Measurements from ENCODE around the gene SH2D5. TPM values are rescaled to one million over a fixed set of nuclear protein-coding genes. Genes with fewer than 3 reads are reported as not detected.

Gene SH2D5
- total and polyA plus RNA-seq, 4 donors, result 0.37 to 0.93 (median 0.52) TPM; not detected in 1

GRCh38 chr1:20710469-20711284, 21.8 kb downstream of the SH2D5 start:
- H3K36me3 ChIP-seq (ENCODE audit: control insufficient read depth in 4 of 4, insufficient read depth in 4 of 4, low read length in 4 of 4), result no peaks in the 10 kb centered on the region
- H3K27me3 ChIP-seq (ENCODE audit: control insufficient read depth in 3 of 3, insufficient read depth in 3 of 3, low read length in 2 of 3), result no peaks in the 10 kb centered on the region
- ATAC-seq (ENCODE audit: insufficient read depth, low FRiP score) (no peak), DNase-seq (no peak)
- H3K4me1 ChIP-seq (ENCODE audit: control insufficient read depth in 5 of 5, insufficient read depth in 5 of 5, low read length in 5 of 5), result no peaks in the 10 kb centered on the region
- 70 to 73% methylated on average over 18 of the region's 18 CpGs for WGBS, 2 donors
- no peak overlapping the region for H3K9ac ChIP-seq (ENCODE audit: insufficient read depth in 1 of 2, low read length in 2 of 2)
- no peak overlapping the region for H3K27ac ChIP-seq (ENCODE audit: low read depth in 1 of 2, low read length in 1 of 2)
- TF ChIP-seq, protein P1, sequence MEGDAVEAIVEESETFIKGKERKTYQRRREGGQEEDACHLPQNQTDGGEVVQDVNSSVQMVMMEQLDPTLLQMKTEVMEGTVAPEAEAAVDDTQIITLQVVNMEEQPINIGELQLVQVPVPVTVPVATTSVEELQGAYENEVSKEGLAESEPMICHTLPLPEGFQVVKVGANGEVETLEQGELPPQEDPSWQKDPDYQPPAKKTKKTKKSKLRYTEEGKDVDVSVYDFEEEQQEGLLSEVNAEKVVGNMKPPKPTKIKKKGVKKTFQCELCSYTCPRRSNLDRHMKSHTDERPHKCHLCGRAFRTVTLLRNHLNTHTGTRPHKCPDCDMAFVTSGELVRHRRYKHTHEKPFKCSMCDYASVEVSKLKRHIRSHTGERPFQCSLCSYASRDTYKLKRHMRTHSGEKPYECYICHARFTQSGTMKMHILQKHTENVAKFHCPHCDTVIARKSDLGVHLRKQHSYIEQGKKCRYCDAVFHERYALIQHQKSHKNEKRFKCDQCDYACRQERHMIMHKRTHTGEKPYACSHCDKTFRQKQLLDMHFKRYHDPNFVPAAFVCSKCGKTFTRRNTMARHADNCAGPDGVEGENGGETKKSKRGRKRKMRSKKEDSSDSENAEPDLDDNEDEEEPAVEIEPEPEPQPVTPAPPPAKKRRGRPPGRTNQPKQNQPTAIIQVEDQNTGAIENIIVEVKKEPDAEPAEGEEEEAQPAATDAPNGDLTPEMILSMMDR (IDR thresholded peaks at IDR 0.05; ENCODE audit: control extremely low read depth, extremely low read depth), result no peak
- no peaks in the 10 kb centered on the region for H3K9me3 ChIP-seq (ENCODE audit: control insufficient read depth in 4 of 4, insufficient read depth in 3 of 4, low read length in 3 of 4)
- H3K4me3 ChIP-seq, result no peak overlapping the region

- no peak overlapping the region for H3K27ac ChIP-seq (ENCODE audit: low read depth in 1 of 2, low read length in 1 of 2)
- H3K36me3 ChIP-seq (ENCODE audit: control insufficient read depth in 4 of 4, insufficient read depth in 4 of 4, low read length in 4 of 4), result no peaks in the 10 kb centered on the region
- ATAC-seq (ENCODE audit: insufficient read depth, low FRiP score), result no peak
- H3K9me3 ChIP-seq (ENCODE audit: control insufficient read depth in 4 of 4, insufficient read depth in 3 of 4, low read length in 3 of 4), result no peaks in the 10 kb centered on the region
- no peak overlapping the region for H3K4me3 ChIP-seq
- no peak overlapping the region for H3K9ac ChIP-seq (ENCODE audit: insufficient read depth in 1 of 2, low read length in 2 of 2)
- H3K27me3 ChIP-seq (ENCODE audit: control insufficient read depth in 3 of 3, insufficient read depth in 3 of 3, low read length in 2 of 3), result no peaks in the 10 kb centered on the region
- TF ChIP-seq, protein P1 (IDR thresholded peaks at IDR 0.05; ENCODE audit: control extremely low read depth, extremely low read depth), result no peak
- no peak for DNase-seq
- no peaks in the 10 kb centered on the region for H3K4me1 ChIP-seq (ENCODE audit: control insufficient read depth in 5 of 5, insufficient read depth in 5 of 5, low read length in 5 of 5)
- WGBS, 2 donors, result 95 to 99% methylated on average over 3 of the region's 3 CpGs
Observed at GRCh38 chr1:20709868-20710267, 22.6 kb downstream of the SH2D5 start.

- no peak overlapping the region for H3K9ac ChIP-seq (ENCODE audit: insufficient read depth in 1 of 2, low read length in 2 of 2)
- H3K27ac ChIP-seq (ENCODE audit: low read depth in 1 of 2, low read length in 1 of 2), result no peak overlapping the region
- no peaks in the 10 kb centered on the region for H3K36me3 ChIP-seq (ENCODE audit: control insufficient read depth in 4 of 4, insufficient read depth in 4 of 4, low read length in 4 of 4)
- 83 to 88% methylated on average over 5 of the region's 5 CpGs for WGBS, 2 donors
- H3K27me3 ChIP-seq (ENCODE audit: control insufficient read depth in 3 of 3, insufficient read depth in 3 of 3, low read length in 2 of 3), result no peaks in the 10 kb centered on the region
- TF ChIP-seq, protein P1 (IDR thresholded peaks at IDR 0.05; ENCODE audit: control extremely low read depth, extremely low read depth), result no peak
- H3K9me3 ChIP-seq (ENCODE audit: control insufficient read depth in 4 of 4, insufficient read depth in 3 of 4, low read length in 3 of 4), result no peaks in the 10 kb centered on the region
- DNase-seq (no peak), ATAC-seq (ENCODE audit: insufficient read depth, low FRiP score) (no peak)
- no peaks in the 10 kb centered on the region for H3K4me1 ChIP-seq (ENCODE audit: control insufficient read depth in 5 of 5, insufficient read depth in 5 of 5, low read length in 5 of 5)
- H3K4me3 ChIP-seq, result no peak overlapping the region
Observed at GRCh38 chr1:20708891-20709290, 23.6 kb downstream of the SH2D5 start.
